IMR-90 (cell line): ENCODE data around the gene MPI. TPM values are rescaled to one million over a fixed set of nuclear protein-coding genes. Genes with fewer than 3 reads are reported as not detected.

Experiments used
- ATAC-seq: fragments of 200-7000 bp; cut with Tn5 transposase; 2 replicates; pipeline ENCODE4 v1.9.1; 2020; ENCODE audit warnings: low read depth, mild to moderate bottlenecking, moderate library complexity
- BruUV-seq: library from RNA; stranded (reverse); fragments of 400-500 nt; replicated peaks from 2 replicates; lab custom pipeline; 2021; lab: Mats Ljungman, UMichigan
- CTCF ChIA-PET: fragments of 300-600 bp; formaldehyde crosslinking; extraction: SDS; loops from one replicate; lab custom pipeline; 2021; ENCODE audit warnings: antibody characterized with exemption; lab: Yijun Ruan, JAX
- POLR2A ChIA-PET: fragments of 300-600 bp; sonication (Branson Sonifier 250); formaldehyde crosslinking; loops from one replicate; lab custom pipeline; 2022; ENCODE audit warnings: antibody characterized with exemption; ENCODE audit not compliant: unreplicated experiment; lab: Charles Lee
- DNase-seq: peaks from one replicate; pipeline ENCODE4 v3.0.0; 2013
- H2AFZ ChIP-seq: replicated peaks from 2 replicates; pipeline ENCODE3; 2013; ENCODE audit warnings: low read length, mild to moderate bottlenecking; ENCODE audit not compliant: poor library complexity
- H2AK5ac ChIP-seq: 2 replicates; pipeline ENCODE4 v1.6.1; 2013; ENCODE audit warnings: low read depth, low read length, inconsistent platforms
- H2AK9ac ChIP-seq: replicated peaks from 2 replicates; pipeline ENCODE3; 2013; ENCODE audit warnings: mild to moderate bottlenecking, low read depth, low read length, moderate library complexity; ENCODE audit not compliant: poor library complexity
- H2BK120ac ChIP-seq: 2 replicates; pipeline ENCODE4 v1.6.1; 2013; ENCODE audit warnings: low read depth, low read length, inconsistent platforms
- H2BK15ac ChIP-seq: 3 replicates; pipeline ENCODE4 v1.6.1; 2013; ENCODE audit warnings: low read depth, low read length, inconsistent platforms
- H2BK20ac ChIP-seq: 2 replicates; pipeline ENCODE4 v1.6.1; 2013; ENCODE audit warnings: low read depth, mild to moderate bottlenecking, inconsistent platforms, low read length, moderate library complexity
- H2BK5ac ChIP-seq: 2 replicates; pipeline ENCODE4 v1.6.1; 2013; ENCODE audit warnings: mild to moderate bottlenecking, low read depth, low read length, inconsistent platforms; ENCODE audit not compliant: poor library complexity, severe bottlenecking
- H3K14ac ChIP-seq: replicated peaks from 2 replicates; pipeline ENCODE4 v1.6.1; 2013; ENCODE audit warnings: low read depth, low read length, inconsistent platforms
- H3K18ac ChIP-seq: 2 replicates; pipeline ENCODE4 v1.6.1; 2013; ENCODE audit warnings: low read depth, low read length, control low read depth
- H3K23ac ChIP-seq: 2 replicates; pipeline ENCODE4 v1.6.1; 2013; ENCODE audit warnings: low read depth, low read length, inconsistent platforms
- H3K27ac ChIP-seq: 2 replicates; pipeline ENCODE4 v1.5.1; 2013; ENCODE audit warnings: mild to moderate bottlenecking, control low read depth, low read length; ENCODE audit not compliant: insufficient read depth
- H3K27me3 ChIP-seq: 2 replicates; pipeline ENCODE4 v1.6.1; 2013; ENCODE audit warnings: low read length; ENCODE audit not compliant: control insufficient read depth, insufficient read depth
- H3K36me3 ChIP-seq: 2 replicates; pipeline ENCODE4 v1.6.1; 2013; ENCODE audit warnings: low read length, mixed read lengths; ENCODE audit not compliant: control insufficient read depth, insufficient read depth
- H3K4ac ChIP-seq: 2 replicates; pipeline ENCODE4 v1.6.1; 2013; ENCODE audit warnings: low read depth, low read length, inconsistent platforms
- H3K4me1 ChIP-seq: 2 replicates; pipeline ENCODE4 v1.6.1; 2013; ENCODE audit warnings: low read length, mixed read lengths; ENCODE audit not compliant: control insufficient read depth, insufficient read depth
- H3K4me2 ChIP-seq: 2 replicates; pipeline ENCODE4 v1.6.1; 2013; ENCODE audit warnings: low read depth, mild to moderate bottlenecking, control low read depth, low read length, moderate library complexity
- H3K4me3 ChIP-seq: 2 replicates; pipeline ENCODE4 v1.5.1; 2013; ENCODE audit warnings: low read depth, mild to moderate bottlenecking, control low read depth, low read length, moderate library complexity; ENCODE audit not compliant: insufficient read depth
- H3K56ac ChIP-seq: 2 replicates; pipeline ENCODE4 v1.6.1; 2013; ENCODE audit warnings: low read length, inconsistent platforms; ENCODE audit not compliant: insufficient read depth; ENCODE audit errors: extremely low read depth
- H3K79me1 ChIP-seq, 2 experiments: 2 replicates each; pipeline ENCODE4 v1.6.1; 2013; ENCODE audit warnings: low read length in 2 of 2, inconsistent platforms in 1 of 2, low read depth in 1 of 2
- H3K9ac ChIP-seq: 2 replicates; pipeline ENCODE4 v1.6.1; 2013; ENCODE audit warnings: low read depth, low read length, control low read depth
- H3K9me1 ChIP-seq: 2 replicates; pipeline ENCODE4 v1.6.1; 2013; ENCODE audit warnings: low read length, inconsistent platforms; ENCODE audit not compliant: insufficient read depth
- H3K9me3 ChIP-seq: 2 replicates; pipeline ENCODE4 v1.6.1; 2013; ENCODE audit warnings: low read length; ENCODE audit not compliant: control insufficient read depth, insufficient read depth
- H4K20me1 ChIP-seq: 2 replicates; pipeline ENCODE4 v1.6.1; 2013; ENCODE audit warnings: low read length, inconsistent platforms; ENCODE audit not compliant: insufficient read depth
- H4K5ac ChIP-seq: 2 replicates; pipeline ENCODE4 v1.6.1; 2013; ENCODE audit warnings: mild to moderate bottlenecking, low read depth, low read length, control low read depth
- H4K8ac ChIP-seq, 2 experiments: 2 replicates each; pipeline ENCODE4 v1.6.1; 2013; ENCODE audit warnings: low read depth in 2 of 2, low read length in 2 of 2, control low read depth in 1 of 2, inconsistent platforms in 1 of 2
- H4K91ac ChIP-seq: 2 replicates; pipeline ENCODE4 v1.6.1; 2013; ENCODE audit warnings: low read depth, low read length, inconsistent platforms; ENCODE audit not compliant: insufficient read depth
- BHLHE40 ChIP-seq: fragments of 150-350 bp; IDR thresholded peaks from 2 replicates; pipeline ENCODE4 v1.6.1; 2016; ENCODE audit warnings: mild to moderate bottlenecking, low read depth, low read length
- CEBPB ChIP-seq: IDR thresholded peaks from 2 replicates; pipeline ENCODE4 v1.6.1; 2012; ENCODE audit warnings: low read depth, low read length, improper control_type of control experiment
- CHD1 ChIP-seq: IDR thresholded peaks from 2 replicates; pipeline ENCODE4 v1.6.1; 2012; ENCODE audit warnings: low read depth, low read length, improper control_type of control experiment
- FOS ChIP-seq: fragments of 150-350 bp; IDR thresholded peaks from 2 replicates; pipeline ENCODE4 v1.6.1; 2016; ENCODE audit warnings: low read depth, low read length
- MAFK ChIP-seq: IDR thresholded peaks from 2 replicates; pipeline ENCODE4 v1.6.1; 2012; ENCODE audit warnings: low read depth, low read length, improper control_type of control experiment
- MAZ ChIP-seq: IDR thresholded peaks from 2 replicates; pipeline ENCODE4 v1.6.1; 2012; ENCODE audit warnings: low read depth, mild to moderate bottlenecking, low read length, improper control_type of control experiment, moderate library complexity, borderline replicate concordance
- MXI1 ChIP-seq: IDR thresholded peaks from 2 replicates; pipeline ENCODE4 v1.6.1; 2012; ENCODE audit warnings: low read depth, mild to moderate bottlenecking, low read length, moderate library complexity, borderline replicate concordance
- NFE2L2 ChIP-seq: fragments of 150-350 bp; IDR thresholded peaks from 2 replicates; pipeline ENCODE4 v1.6.1; 2016; ENCODE audit warnings: low read depth, mild to moderate bottlenecking, low read length
- POLR2A ChIP-seq: IDR thresholded peaks from 2 replicates; pipeline ENCODE4 v1.6.1; 2012; ENCODE audit warnings: mild to moderate bottlenecking, low read depth, low read length
- RAD21 ChIP-seq: IDR thresholded peaks from 2 replicates; pipeline ENCODE4 v1.6.1; 2012; ENCODE audit warnings: low read length, improper control_type of control experiment
- RCOR1 ChIP-seq: IDR thresholded peaks from 2 replicates; pipeline ENCODE4 v1.6.1; 2012; ENCODE audit warnings: mild to moderate bottlenecking, low read length, improper control_type of control experiment; ENCODE audit not compliant: insufficient replicate concordance
- RFX5 ChIP-seq: IDR thresholded peaks from 2 replicates; pipeline ENCODE4 v1.8.0; 2012; ENCODE audit warnings: low read depth, mild to moderate bottlenecking, low read length, moderate library complexity
- SMC3 ChIP-seq: fragments of 150-350 bp; IDR thresholded peaks from 2 replicates; pipeline ENCODE4 v1.6.1; 2016; ENCODE audit warnings: low read depth, mild to moderate bottlenecking, antibody characterized with exemption, low read length, moderate library complexity
- WGBS, 2 experiments: methylation state at CpG; one replicate each; pipeline versions ENCODE4 v1.1.5 to v1.1.7; 2013; ENCODE audit warnings: missing lambda C conversion rate in 2 of 2; ENCODE audit not compliant: insufficient read length in 1 of 2; ENCODE audit errors: extremely low coverage in 2 of 2; 5-methylcytosine and 5-hydroxymethylcytosine counted together
- dilution Hi-C: fragments of 300-500 bp; cut with HindIII; formaldehyde crosslinking; loops from one replicate; pipeline ENCODE4 v1.14.3; 2018; ENCODE audit warnings: low sequenced_read_pairs; ENCODE audit not compliant: unreplicated experiment
- in situ Hi-C: fragments of 300-500 bp; cut with MboI; formaldehyde crosslinking; loops from 3 replicates; pipeline ENCODE4 v1.14.3; 2019; ENCODE audit warnings: low sequenced_read_pairs, inconsistent platforms, mixed read lengths
- intact Hi-C: fragments of 100-400 bp; cut with micrococcal nuclease; formaldehyde crosslinking; loops from 2 replicates; pipeline ENCODE4 v1.10.0; 2022
- polyA plus RNA-seq, 3 experiments: library from polyadenylated mRNA; depleted of rRNA; stranded (reverse); fragments of >200 nt; gene quantifications; 2 replicates each; pipeline ENCODE4 v1.2.3, GENCODE V29; 2012; ENCODE audit warnings: low replicate concordance in 1 of 3
- total RNA-seq: library from RNA; depleted of rRNA; stranded (reverse); fragments of >200 nt; gene quantifications from 2 replicates; pipeline ENCODE4 v1.2.3, GENCODE V29; 2012
- TF ChIP-seq, protein P1 (sequence below): fragments of 150-350 bp; IDR thresholded peaks from 2 replicates; pipeline ENCODE4 v1.6.1; 2016; ENCODE audit warnings: low read depth, mild to moderate bottlenecking, low read length, moderate library complexity, borderline replicate concordance
- TF ChIP-seq, protein P2 (sequence below): conservative IDR thresholded peaks from 2 replicates; pipeline ENCODE4 v1.5.1; 2012; ENCODE audit warnings: mild to moderate bottlenecking, low read depth, low read length, improper control_type of control experiment
- TF ChIP-seq, protein P3 (sequence below): fragments of 150-350 bp; IDR thresholded peaks from 2 replicates; pipeline ENCODE4 v1.6.1; 2017; ENCODE audit warnings: mild to moderate bottlenecking, antibody characterized with exemption, low read length, low read depth

The MPI gene
- total and polyA plus RNA-seq, 2 of the 4 experiments (the other 2 are of a cell fraction): 80.1 to 91.8 TPM

DNA sequence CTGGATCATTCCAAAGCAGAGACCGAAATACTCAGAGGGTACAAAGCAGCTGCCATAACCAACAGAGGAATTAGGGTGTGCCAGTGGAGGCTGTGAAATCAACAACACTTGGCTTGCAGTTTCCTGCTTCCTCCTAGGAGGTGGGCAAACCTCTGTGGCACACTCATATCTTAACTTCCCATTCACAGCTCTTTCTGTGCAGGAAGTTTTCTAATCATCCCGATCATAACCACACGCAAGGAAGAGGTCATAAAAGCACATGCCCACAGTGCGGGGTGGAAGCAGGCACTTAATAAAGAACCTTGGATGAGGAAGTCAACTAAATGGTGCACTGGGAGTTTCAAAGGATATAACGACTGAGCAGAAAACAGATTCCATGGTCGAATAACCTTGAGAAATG is 21.8 kb upstream of the MPI start:
- H4K20me1 ChIP-seq: peaks cover 83% of the 10 kb centered on the region
- peaks cover 44% of the 10 kb centered on the region for H3K9me1 ChIP-seq
- peaks cover 2% of the 10 kb centered on the region for H3K36me3 ChIP-seq
- no peak overlapping the region for H2BK20ac ChIP-seq
- H3K4me3 ChIP-seq: no peak overlapping the region
- H2AK9ac ChIP-seq: no peak overlapping the region
- no peak overlapping the region for H4K91ac ChIP-seq
- H3K4ac ChIP-seq: no peak overlapping the region
- H3K4me2 ChIP-seq: no peak overlapping the region
- H3K79me1 ChIP-seq: peaks cover 17 to 90% of the 10 kb centered on the region in 2 experiments
- ATAC-seq (no peak), DNase-seq (no peak)
- 94% methylated on average over 3 of the region's 6 CpGs; no CpG with 5 or more reads in 1 of the 2 experiments for WGBS, 2 experiments
- CTCF ChIA-PET: no interaction called here
- no peak overlapping the region for H2AFZ ChIP-seq
- H2AK5ac ChIP-seq: no peak overlapping the region
- H2BK120ac ChIP-seq: no peak overlapping the region
- H4K5ac ChIP-seq: no peak overlapping the region
- no peak overlapping the region for H3K14ac ChIP-seq
- H3K56ac ChIP-seq: no peak overlapping the region
- H2BK5ac ChIP-seq: no peak overlapping the region
- no peak overlapping the region for H3K27ac ChIP-seq
- BruUV-seq: no TSS peak
- no peaks in the 10 kb centered on the region for H3K9me3 ChIP-seq
- H3K9ac ChIP-seq: no peak overlapping the region
- peaks cover 19% of the 10 kb centered on the region for H3K4me1 ChIP-seq
- dilution Hi-C loops: no loop called here
- in situ Hi-C loops: no loop called here
- H3K18ac ChIP-seq: no peak overlapping the region
- intact Hi-C loops: no loop called here
- POLR2A ChIA-PET: no interaction called here
- no peak for TF ChIP-seq MXI1
- TF ChIP-seq SMC3: no peak
- no peak for TF ChIP-seq NFE2L2
- TF ChIP-seq, protein P1, sequence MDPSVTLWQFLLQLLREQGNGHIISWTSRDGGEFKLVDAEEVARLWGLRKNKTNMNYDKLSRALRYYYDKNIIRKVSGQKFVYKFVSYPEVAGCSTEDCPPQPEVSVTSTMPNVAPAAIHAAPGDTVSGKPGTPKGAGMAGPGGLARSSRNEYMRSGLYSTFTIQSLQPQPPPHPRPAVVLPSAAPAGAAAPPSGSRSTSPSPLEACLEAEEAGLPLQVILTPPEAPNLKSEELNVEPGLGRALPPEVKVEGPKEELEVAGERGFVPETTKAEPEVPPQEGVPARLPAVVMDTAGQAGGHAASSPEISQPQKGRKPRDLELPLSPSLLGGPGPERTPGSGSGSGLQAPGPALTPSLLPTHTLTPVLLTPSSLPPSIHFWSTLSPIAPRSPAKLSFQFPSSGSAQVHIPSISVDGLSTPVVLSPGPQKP: no peak
- TF ChIP-seq, protein P2, sequence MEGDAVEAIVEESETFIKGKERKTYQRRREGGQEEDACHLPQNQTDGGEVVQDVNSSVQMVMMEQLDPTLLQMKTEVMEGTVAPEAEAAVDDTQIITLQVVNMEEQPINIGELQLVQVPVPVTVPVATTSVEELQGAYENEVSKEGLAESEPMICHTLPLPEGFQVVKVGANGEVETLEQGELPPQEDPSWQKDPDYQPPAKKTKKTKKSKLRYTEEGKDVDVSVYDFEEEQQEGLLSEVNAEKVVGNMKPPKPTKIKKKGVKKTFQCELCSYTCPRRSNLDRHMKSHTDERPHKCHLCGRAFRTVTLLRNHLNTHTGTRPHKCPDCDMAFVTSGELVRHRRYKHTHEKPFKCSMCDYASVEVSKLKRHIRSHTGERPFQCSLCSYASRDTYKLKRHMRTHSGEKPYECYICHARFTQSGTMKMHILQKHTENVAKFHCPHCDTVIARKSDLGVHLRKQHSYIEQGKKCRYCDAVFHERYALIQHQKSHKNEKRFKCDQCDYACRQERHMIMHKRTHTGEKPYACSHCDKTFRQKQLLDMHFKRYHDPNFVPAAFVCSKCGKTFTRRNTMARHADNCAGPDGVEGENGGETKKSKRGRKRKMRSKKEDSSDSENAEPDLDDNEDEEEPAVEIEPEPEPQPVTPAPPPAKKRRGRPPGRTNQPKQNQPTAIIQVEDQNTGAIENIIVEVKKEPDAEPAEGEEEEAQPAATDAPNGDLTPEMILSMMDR: no peak
- TF ChIP-seq POLR2A: no peak
- TF ChIP-seq CHD1: no peak
- no peak for TF ChIP-seq FOS
- TF ChIP-seq RAD21: no peak
- TF ChIP-seq CEBPB: no peak
- no peak for TF ChIP-seq MAFK
- no peak for TF ChIP-seq RCOR1
- no peak for TF ChIP-seq RFX5
- TF ChIP-seq BHLHE40: no peak
- TF ChIP-seq MAZ: no peak
- TF ChIP-seq, protein P3, sequence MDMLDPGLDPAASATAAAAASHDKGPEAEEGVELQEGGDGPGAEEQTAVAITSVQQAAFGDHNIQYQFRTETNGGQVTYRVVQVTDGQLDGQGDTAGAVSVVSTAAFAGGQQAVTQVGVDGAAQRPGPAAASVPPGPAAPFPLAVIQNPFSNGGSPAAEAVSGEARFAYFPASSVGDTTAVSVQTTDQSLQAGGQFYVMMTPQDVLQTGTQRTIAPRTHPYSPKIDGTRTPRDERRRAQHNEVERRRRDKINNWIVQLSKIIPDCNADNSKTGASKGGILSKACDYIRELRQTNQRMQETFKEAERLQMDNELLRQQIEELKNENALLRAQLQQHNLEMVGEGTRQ: no peak
- no peak overlapping the region for H4K8ac ChIP-seq
- no peaks in the 10 kb centered on the region for H3K27me3 ChIP-seq
- no peak overlapping the region for H3K23ac ChIP-seq
- H2BK15ac ChIP-seq: no peak overlapping the region
